Right atrium auricular region (tissue), 2 donors: ENCODE data around the gene KIF11. TPM values are rescaled to one million over a fixed set of nuclear protein-coding genes. Genes with fewer than 3 reads are reported as not detected.

Source experiments
- DNase-seq: peaks from one replicate; pipeline ENCODE4 v3.0.0-alpha.2; 2019; ENCODE audit warnings: low spot score
- H3K27ac ChIP-seq, 2 donors: fragments of 200-600 bp; sonication (generic); 1 replicate in 1 of 2; 2 replicates in 1 of 2; pipeline ENCODE4 v1.5.1; 2016 to 2019
- H3K27me3 ChIP-seq, 2 donors: fragments of 200-600 bp; sonication (generic); one replicate each; pipeline versions ENCODE4 v1.5.1 to v1.6.0; 2017 to 2019
- H3K36me3 ChIP-seq: fragments of 200-600 bp; sonication (generic); one replicate; pipeline ENCODE4 v1.5.1; 2016
- H3K4me1 ChIP-seq, 2 donors: fragments of 200-600 bp; sonication (generic); one replicate each; pipeline versions ENCODE4 v1.5.1 to v1.6.0; 2017 to 2019
- H3K4me3 ChIP-seq, 2 donors: fragments of 200-600 bp; sonication (generic); 1 replicate in 1 of 2; 2 replicates in 1 of 2; pipeline ENCODE4 v1.5.1; 2017 to 2019; ENCODE audit warnings: mild to moderate bottlenecking in 1 of 2, moderate library complexity in 1 of 2
- H3K9me3 ChIP-seq, 2 donors: fragments of 200-600 bp; sonication (generic); one replicate each; pipeline ENCODE4 v1.5.1; 2019
- total RNA-seq, 2 donors: library from RNA; depleted of rRNA; stranded (reverse); fragments of >200 nt; gene quantifications; one replicate each; pipeline ENCODE4 v1.1.0, GENCODE V29; 2016
- TF ChIP-seq, protein P1 (sequence below), 2 donors: fragments of 200-600 bp; sonication (generic); IDR thresholded peaks; one replicate each; pipeline ENCODE4 v1.5.1; 2019; ENCODE audit warnings: antibody characterized with exemption in 2 of 2

The KIF11 gene
- total RNA-seq, 2 donors from 2014 or later = 0.24 to 1.4 TPM

DNA sequence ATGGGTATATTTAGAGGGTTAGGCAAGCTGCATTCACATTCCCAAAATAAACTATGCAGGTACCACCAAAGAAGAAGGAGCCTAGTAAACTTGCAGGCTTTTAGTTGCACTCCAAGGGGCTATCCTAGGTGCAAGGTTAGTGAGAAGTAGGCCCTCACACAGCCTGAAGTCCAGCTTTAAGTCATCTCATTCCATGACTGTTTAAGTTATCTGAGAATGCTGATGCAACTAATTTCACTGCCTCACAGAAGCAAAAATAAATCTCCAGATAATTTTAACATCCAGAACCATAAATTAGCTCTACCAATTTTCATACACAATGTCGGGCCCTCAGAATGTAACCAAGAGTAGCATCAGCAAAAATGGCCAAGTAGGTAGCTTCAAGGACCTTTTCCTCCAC is 62.5 kb downstream of the KIF11 start:
- DNase-seq = no peak
- no peaks in the 10 kb centered on the region for H3K27me3 ChIP-seq

DNA sequence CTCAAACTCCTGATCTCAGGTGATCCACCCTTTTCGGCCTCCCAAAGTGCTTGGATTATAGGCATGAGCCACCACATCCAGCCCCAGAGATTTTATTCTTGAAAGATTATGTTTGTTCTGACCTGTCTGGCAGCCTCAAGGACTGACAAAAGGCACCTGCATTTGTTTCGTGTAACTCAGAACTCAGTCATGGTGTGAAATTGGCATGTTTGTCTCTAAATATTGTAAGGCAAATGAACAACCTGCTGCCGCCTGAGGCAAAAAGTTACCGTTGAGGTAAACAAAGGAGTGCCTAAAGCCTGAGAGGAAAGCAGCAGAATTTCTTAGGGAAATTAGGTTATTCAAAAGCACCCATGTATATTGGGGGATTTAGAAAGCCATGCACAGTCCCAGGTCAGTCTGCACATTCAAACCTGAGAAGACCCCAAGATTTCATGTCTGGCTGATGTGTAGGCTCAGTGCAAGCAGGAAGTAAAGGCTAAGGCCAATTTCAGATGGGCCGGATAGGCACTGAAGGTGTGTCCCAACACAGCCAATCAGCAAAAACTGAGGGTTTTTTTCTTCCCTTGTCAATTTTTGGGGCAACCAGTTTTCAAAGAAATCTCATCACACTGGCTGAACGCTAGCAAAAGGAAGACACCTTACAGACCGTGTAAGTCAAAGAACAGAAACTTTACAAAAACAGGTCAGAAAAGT is 63.5 kb downstream of the KIF11 start:
- no peak for DNase-seq
- Histone ChIP-seq H3K9me3 (no peaks in the 10 kb centered on the region), H3K36me3 (no peaks in the 10 kb centered on the region), H3K4me1 (no peaks in the 10 kb centered on the region), H3K4me3 (no peak overlapping the region), H3K27ac (no peak overlapping the region), H3K27me3 (no peaks in the 10 kb centered on the region)
- TF ChIP-seq, protein P1, sequence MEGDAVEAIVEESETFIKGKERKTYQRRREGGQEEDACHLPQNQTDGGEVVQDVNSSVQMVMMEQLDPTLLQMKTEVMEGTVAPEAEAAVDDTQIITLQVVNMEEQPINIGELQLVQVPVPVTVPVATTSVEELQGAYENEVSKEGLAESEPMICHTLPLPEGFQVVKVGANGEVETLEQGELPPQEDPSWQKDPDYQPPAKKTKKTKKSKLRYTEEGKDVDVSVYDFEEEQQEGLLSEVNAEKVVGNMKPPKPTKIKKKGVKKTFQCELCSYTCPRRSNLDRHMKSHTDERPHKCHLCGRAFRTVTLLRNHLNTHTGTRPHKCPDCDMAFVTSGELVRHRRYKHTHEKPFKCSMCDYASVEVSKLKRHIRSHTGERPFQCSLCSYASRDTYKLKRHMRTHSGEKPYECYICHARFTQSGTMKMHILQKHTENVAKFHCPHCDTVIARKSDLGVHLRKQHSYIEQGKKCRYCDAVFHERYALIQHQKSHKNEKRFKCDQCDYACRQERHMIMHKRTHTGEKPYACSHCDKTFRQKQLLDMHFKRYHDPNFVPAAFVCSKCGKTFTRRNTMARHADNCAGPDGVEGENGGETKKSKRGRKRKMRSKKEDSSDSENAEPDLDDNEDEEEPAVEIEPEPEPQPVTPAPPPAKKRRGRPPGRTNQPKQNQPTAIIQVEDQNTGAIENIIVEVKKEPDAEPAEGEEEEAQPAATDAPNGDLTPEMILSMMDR (IDR thresholded peaks at IDR 0.05) = no peak

More for the DNA sequence above, 62.5 kb downstream of the KIF11 start:
- no peak overlapping the region for H3K4me3 ChIP-seq
- H3K4me1 ChIP-seq = no peaks in the 10 kb centered on the region
- no peaks in the 10 kb centered on the region for H3K9me3 ChIP-seq
- no peak overlapping the region for H3K27ac ChIP-seq
- TF ChIP-seq, protein P1 (IDR thresholded peaks at IDR 0.05) = no peak
- no peaks in the 10 kb centered on the region for H3K36me3 ChIP-seq

DNA sequence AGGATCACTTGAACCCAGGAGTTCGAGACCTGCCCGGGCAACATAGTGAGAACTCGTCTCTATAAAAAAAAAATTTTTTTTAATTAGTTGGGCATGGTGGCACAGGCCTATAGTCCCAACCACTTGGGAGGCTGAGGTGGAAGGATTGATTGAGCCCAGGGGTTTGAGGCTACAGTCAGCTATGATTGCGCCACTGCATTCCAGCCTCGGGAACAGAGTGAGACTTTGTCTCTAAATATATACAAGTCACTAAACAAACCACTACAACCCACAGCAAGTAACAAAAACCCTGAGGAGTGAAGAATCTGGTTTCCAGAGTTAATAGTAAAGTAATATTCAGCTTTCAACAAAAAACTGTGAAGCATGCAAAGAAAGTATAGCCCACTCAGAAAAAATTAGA is 64.1 kb downstream of the KIF11 start:
- Histone ChIP-seq H3K4me1 (no peaks in the 10 kb centered on the region), H3K36me3 (no peaks in the 10 kb centered on the region), H3K9me3 (peaks cover 0 to 6% of the 10 kb centered on the region in 2 donors), H3K4me3 (no peak overlapping the region), H3K27me3 (no peaks in the 10 kb centered on the region), H3K27ac (no peak overlapping the region)
- no peak for DNase-seq
- TF ChIP-seq, protein P1 (IDR thresholded peaks at IDR 0.05) = no peak

DNA sequence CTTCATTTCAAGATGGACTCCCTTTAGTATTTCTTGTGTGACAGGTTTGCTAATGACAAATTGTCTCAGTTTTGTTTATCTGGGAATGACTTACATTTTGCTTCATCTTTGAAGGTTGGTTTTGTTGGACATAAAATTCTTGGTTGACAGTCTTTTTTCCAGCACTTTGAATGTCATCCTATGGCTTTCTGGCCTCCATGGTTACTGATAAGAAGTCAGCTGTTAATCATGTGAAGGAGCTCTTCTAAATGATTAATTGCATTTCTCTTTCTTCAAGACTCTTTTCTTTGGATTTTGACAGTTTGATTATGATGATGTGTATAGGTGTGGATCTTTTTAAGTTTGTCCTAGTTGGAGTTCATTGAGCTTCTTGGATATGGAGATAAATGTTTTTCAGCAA is 69.9 kb downstream of the KIF11 start:
- no peak for DNase-seq
- Histone ChIP-seq H3K4me3 (no peak overlapping the region), H3K36me3 (no peaks in the 10 kb centered on the region), H3K27me3 (no peaks in the 10 kb centered on the region), H3K27ac (no peak overlapping the region), H3K4me1 (no peaks in the 10 kb centered on the region), H3K9me3 (peaks cover 0 to 28% of the 10 kb centered on the region in 2 donors)
- TF ChIP-seq, protein P1 (IDR thresholded peaks at IDR 0.05) = no peak

DNA sequence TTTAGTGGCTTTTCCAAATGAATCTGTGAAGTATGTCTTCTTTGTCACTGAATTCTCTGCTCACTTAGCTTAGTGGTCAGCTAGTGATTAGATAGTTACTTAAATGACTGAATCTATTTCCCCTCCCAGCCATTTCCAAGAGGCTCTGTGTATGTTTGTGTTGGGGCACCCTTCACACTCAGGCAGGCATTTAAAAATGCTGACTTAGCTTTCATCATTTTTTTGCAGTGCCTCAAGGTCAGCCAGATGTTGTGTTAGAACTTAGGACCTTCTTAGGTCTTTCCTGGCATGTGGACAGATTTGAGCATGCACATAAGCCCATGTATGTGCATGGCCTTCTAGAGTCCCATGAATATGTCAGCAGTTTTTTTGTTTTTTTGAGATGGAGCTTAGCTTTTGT is 71.4 kb downstream of the KIF11 start:
- no peak overlapping the region for H3K27ac ChIP-seq
- TF ChIP-seq, protein P1 (IDR thresholded peaks at IDR 0.05) = no peak

DNA sequence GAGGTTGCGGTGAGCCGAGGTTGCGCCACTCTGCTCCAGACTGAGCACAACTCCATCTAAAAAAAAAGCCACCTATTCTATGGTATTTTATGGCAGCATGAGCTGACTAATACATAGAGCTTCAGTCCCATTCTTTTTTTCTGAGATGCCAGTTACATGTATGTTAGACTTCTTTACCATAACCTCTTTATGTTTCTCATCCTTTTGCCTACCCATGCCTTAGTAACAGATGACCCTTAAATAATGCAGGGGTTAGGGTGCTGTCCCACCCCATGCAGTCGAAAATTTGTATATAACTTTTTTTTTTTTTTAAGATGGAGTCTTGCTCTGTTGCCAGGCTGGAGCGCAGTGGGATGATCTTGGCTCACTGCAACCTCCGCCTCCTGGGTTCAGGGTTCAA is 74.1 kb downstream of the KIF11 start:
- no peaks in the 10 kb centered on the region for H3K4me1 ChIP-seq
- peaks cover 0 to 22% of the 10 kb centered on the region in 2 donors for H3K9me3 ChIP-seq
- no peak overlapping the region for H3K4me3 ChIP-seq
- H3K36me3 ChIP-seq = no peaks in the 10 kb centered on the region
- no peaks in the 10 kb centered on the region for H3K27me3 ChIP-seq
- no peak for DNase-seq
- TF ChIP-seq, protein P1 (IDR thresholded peaks at IDR 0.05) = no peak
- no peak overlapping the region for H3K27ac ChIP-seq

More for the DNA sequence above, 71.4 kb downstream of the KIF11 start:
- Histone ChIP-seq H3K4me1 (no peaks in the 10 kb centered on the region), H3K27me3 (no peaks in the 10 kb centered on the region), H3K4me3 (no peak overlapping the region), H3K36me3 (no peaks in the 10 kb centered on the region), H3K9me3 (peaks cover 0 to 28% of the 10 kb centered on the region in 2 donors)
- no peak for DNase-seq
